Mesodermal cell (in vitro differentiated cells): ENCODE data around the gene TEDDM1.

Experiments used
- H3K27ac ChIP-seq: 2 replicates; pipeline ENCODE4 v1.7.0; 2013; ENCODE audit warnings: mild to moderate bottlenecking, low read depth, low read length, moderate library complexity; ENCODE audit not compliant: severe bottlenecking
- H3K36me3 ChIP-seq: 2 replicates; pipeline ENCODE4 v1.7.1; 2013; ENCODE audit warnings: mild to moderate bottlenecking, low read length, moderate library complexity; ENCODE audit not compliant: control insufficient read depth, insufficient read depth
- H3K4me1 ChIP-seq: one replicate; pipeline ENCODE4 v1.7.1; 2013; ENCODE audit warnings: mild to moderate bottlenecking, low read length; ENCODE audit not compliant: insufficient read depth, control insufficient read depth, poor library complexity, severe bottlenecking
- H3K4me3 ChIP-seq: 2 replicates; pipeline ENCODE4 v1.7.0; 2013; ENCODE audit warnings: low read length, control low read depth, mild to moderate bottlenecking; ENCODE audit not compliant: insufficient read depth, poor library complexity, severe bottlenecking; ENCODE audit errors: extremely low read depth
- H3K9me3 ChIP-seq: 2 replicates; pipeline ENCODE4 v1.7.1; 2013; ENCODE audit warnings: mild to moderate bottlenecking, low read length, moderate library complexity; ENCODE audit not compliant: control insufficient read depth
- WGBS, 2 experiments: methylation state at CpG; one replicate each; pipeline ENCODE4 v1.1.5; 2013; ENCODE audit warnings: missing lambda C conversion rate in 2 of 2; ENCODE audit not compliant: insufficient coverage in 2 of 2; 5-methylcytosine and 5-hydroxymethylcytosine counted together

The TEDDM1 gene

GRCh38 chr1:182406012-182406411 is 5.5 kb upstream of the TEDDM1 start:
- Histone ChIP-seq H3K4me3 (no peak overlapping the region), H3K9me3 (peaks cover 6% of the 10 kb centered on the region), H3K27ac (no peak overlapping the region), H3K36me3 (no peaks in the 10 kb centered on the region), H3K4me1 (no peaks in the 10 kb centered on the region)
- WGBS, 2 experiments = no CpG with 5 or more reads among the region's 1 CpG

GRCh38 chr1:182405578-182405977 is 5.1 kb upstream of the TEDDM1 start:
- no peak overlapping the region for H3K27ac ChIP-seq
- no peaks in the 10 kb centered on the region for H3K4me1 ChIP-seq
- 100% methylated on average over 1 of the region's 1 CpG for WGBS, 2 experiments

GRCh38 chr1:182404781-182405180 is 4.3 kb upstream of the TEDDM1 start:
- no peaks in the 10 kb centered on the region for H3K36me3 ChIP-seq
- H3K4me3 ChIP-seq = no peak overlapping the region
- peaks cover 6% of the 10 kb centered on the region for H3K9me3 ChIP-seq
- H3K4me1 ChIP-seq = no peaks in the 10 kb centered on the region
- WGBS, 2 experiments = 60% methylated on average over 1 of the region's 1 CpG; no CpG with 5 or more reads in 1 of the 2 experiments
- no peak overlapping the region for H3K27ac ChIP-seq

More at GRCh38 chr1:182405578-182405977, 5.1 kb upstream of the TEDDM1 start:
- Histone ChIP-seq H3K36me3 (no peaks in the 10 kb centered on the region), H3K9me3 (peaks cover 6% of the 10 kb centered on the region), H3K4me3 (no peak overlapping the region)

GRCh38 chr1:182397653-182398393 is 2.6 kb downstream of the TEDDM1 start:
- no peaks in the 10 kb centered on the region for H3K9me3 ChIP-seq
- no peaks in the 10 kb centered on the region for H3K4me1 ChIP-seq
- H3K36me3 ChIP-seq = no peaks in the 10 kb centered on the region
- H3K27ac ChIP-seq = no peak overlapping the region
- 98 to 100% methylated on average over 6 to 8 of the region's 8 CpGs for WGBS, 2 experiments
- no peak overlapping the region for H3K4me3 ChIP-seq

- WGBS, 2 experiments = 80 to 100% methylated on average over 1 of the region's 3 CpGs
- H3K36me3 ChIP-seq = no peaks in the 10 kb centered on the region
- H3K4me1 ChIP-seq = no peaks in the 10 kb centered on the region
- H3K9me3 ChIP-seq = no peaks in the 10 kb centered on the region
- no peak overlapping the region for H3K4me3 ChIP-seq
- no peak overlapping the region for H3K27ac ChIP-seq
Observed at GRCh38 chr1:182395906-182396305, 4.6 kb downstream of the TEDDM1 start.

GRCh38 chr1:182394055-182394775 is 6.3 kb downstream of the TEDDM1 start:
- H3K4me3 ChIP-seq = no peak overlapping the region
- peaks cover 14% of the 10 kb centered on the region for H3K36me3 ChIP-seq
- H3K27ac ChIP-seq = no peak overlapping the region
- 80 to 89% methylated on average over 2 to 5 of the region's 5 CpGs for WGBS, 2 experiments
- H3K9me3 ChIP-seq = no peaks in the 10 kb centered on the region
- no peaks in the 10 kb centered on the region for H3K4me1 ChIP-seq

- WGBS, 2 experiments = 7 to 12% methylated on average over 37 to 43 of the region's 47 CpGs
- peaks cover 6% of the 10 kb centered on the region for H3K4me1 ChIP-seq
- peak overlapping the region; percentile 96 for H3K4me3 ChIP-seq
- H3K27ac ChIP-seq = peak overlapping the region; percentile 93
- H3K9me3 ChIP-seq = no peaks in the 10 kb centered on the region
- peaks cover 33% of the 10 kb centered on the region for H3K36me3 ChIP-seq
Observed at GRCh38 chr1:182392050-182393028, 8.1 kb downstream of the TEDDM1 start.

GRCh38 chr1:182391362-182392049 is 9.0 kb downstream of the TEDDM1 start, which contains the start of gene GLUL:
TSS of gene GLUL (minus strand) at chr1:182391790. CDS start at chr1:182388737, 3,053 bp downstream.
- WGBS, 2 experiments = 0 to 1% methylated on average over 29 to 39 of the region's 70 CpGs
- peak within 1 kb of the TSS; percentile 93 for H3K27ac ChIP-seq
- peaks cover 6% of the 10 kb centered on the region for H3K4me1 ChIP-seq
- peak within 1 kb of the TSS; percentile 96 for H3K4me3 ChIP-seq
- peaks cover 41% of the 10 kb centered on the region for H3K36me3 ChIP-seq
- no peaks in the 10 kb centered on the region for H3K9me3 ChIP-seq

- H3K36me3 ChIP-seq = peaks cover 46% of the 10 kb centered on the region
- H3K27ac ChIP-seq = peak overlapping the region; percentile 72
- peaks cover 6% of the 10 kb centered on the region for H3K4me1 ChIP-seq
- WGBS, 2 experiments = 0% methylated on average over 27 to 34 of the region's 35 CpGs
- no peaks in the 10 kb centered on the region for H3K9me3 ChIP-seq
- peak overlapping the region; percentile 96 for H3K4me3 ChIP-seq
Observed at GRCh38 chr1:182391028-182391361, 9.5 kb downstream of the TEDDM1 start.

- peak overlapping the region; percentile 96 for H3K4me3 ChIP-seq
- no peak overlapping the region for H3K27ac ChIP-seq
- H3K36me3 ChIP-seq = peaks cover 59% of the 10 kb centered on the region
- 1 to 8% methylated on average over 7 to 12 of the region's 13 CpGs for WGBS, 2 experiments
- no peaks in the 10 kb centered on the region for H3K9me3 ChIP-seq
- H3K4me1 ChIP-seq = peaks cover 6% of the 10 kb centered on the region
Observed at GRCh38 chr1:182389619-182390047, 10.8 kb downstream of the TEDDM1 start.
